DOHH2 (cell line): ENCODE measurements around the gene DENND5B.

Experiments
- H3F3A ChIP-seq: fragments of 200-600 bp; sonication (generic), shearing (Covaris generic); 2 replicates; pipeline ENCODE4 v1.6.0; 2016; ENCODE audit warnings: antibody characterized with exemption, mild to moderate bottlenecking; ENCODE audit not compliant: control insufficient read depth, insufficient read depth
- H3K27ac ChIP-seq: fragments of 200-600 bp; sonication (generic); 2 replicates; pipeline ENCODE4 v1.5.1; 2014; ENCODE audit warnings: low read depth, mild to moderate bottlenecking, low read length, moderate library complexity
- H3K27me3 ChIP-seq: fragments of 200-600 bp; sonication (generic); 2 replicates; pipeline ENCODE4 v1.6.1; 2014; ENCODE audit warnings: mild to moderate bottlenecking, low read length, mixed read lengths; ENCODE audit not compliant: control insufficient read depth
- H3K36me3 ChIP-seq: fragments of 200-600 bp; sonication (generic); 2 replicates; pipeline ENCODE4 v1.6.1; 2014; ENCODE audit warnings: mild to moderate bottlenecking, low read length, moderate library complexity, mixed read lengths; ENCODE audit not compliant: control insufficient read depth
- H3K4me1 ChIP-seq: fragments of 200-600 bp; sonication (generic); 2 replicates; pipeline ENCODE4 v1.6.1; 2014; ENCODE audit warnings: mild to moderate bottlenecking, low read length, mixed read lengths; ENCODE audit not compliant: control insufficient read depth
- H3K4me2 ChIP-seq: fragments of 200-600 bp; sonication (generic); 2 replicates; pipeline ENCODE4 v1.6.0; 2014; ENCODE audit warnings: mild to moderate bottlenecking, low read length, moderate library complexity
- H3K4me3 ChIP-seq: fragments of 200-600 bp; sonication (generic); 2 replicates; pipeline ENCODE4 v1.5.1; 2014; ENCODE audit warnings: mild to moderate bottlenecking, low read length, mixed read lengths
- H3K79me2 ChIP-seq: fragments of 200-600 bp; sonication (generic); 2 replicates; pipeline ENCODE4 v1.6.1; 2014; ENCODE audit warnings: mild to moderate bottlenecking, low read length, mixed read lengths; ENCODE audit not compliant: control insufficient read depth
- H3K9me2 ChIP-seq: fragments of 200-600 bp; sonication (generic); replicated peaks from 2 replicates; pipeline ENCODE4 v1.6.1; 2014; ENCODE audit warnings: mild to moderate bottlenecking, low read length, mixed read lengths; ENCODE audit not compliant: control insufficient read depth
- H3K9me3 ChIP-seq: fragments of 200-600 bp; sonication (generic); 2 replicates; pipeline ENCODE4 v1.6.1; 2014; ENCODE audit warnings: antibody characterized with exemption, low read length, mixed read lengths; ENCODE audit not compliant: control insufficient read depth, insufficient read depth
- H4K20me1 ChIP-seq: fragments of 200-600 bp; sonication (generic); 2 replicates; pipeline ENCODE4 v1.6.0; 2014; ENCODE audit warnings: low read depth, mild to moderate bottlenecking, antibody characterized with exemption, low read length, moderate library complexity; ENCODE audit not compliant: control insufficient read depth, insufficient read depth
- CTCF ChIP-seq: fragments of 200-600 bp; sonication (generic); IDR thresholded peaks from one replicate; pipeline ENCODE4 v1.5.1; 2014; ENCODE audit warnings: antibody characterized with exemption, mild to moderate bottlenecking, low read depth, low read length; ENCODE audit not compliant: poor library complexity, severe bottlenecking
- EZH2phosphoT487 ChIP-seq: fragments of 200-600 bp; sonication (generic); IDR thresholded peaks from 2 replicates; pipeline ENCODE4 v1.6.1; 2017; ENCODE audit warnings: borderline replicate concordance, mild to moderate bottlenecking, antibody characterized with exemption, low read length, moderate library complexity, mixed read lengths

Gene DENND5B

DNA sequence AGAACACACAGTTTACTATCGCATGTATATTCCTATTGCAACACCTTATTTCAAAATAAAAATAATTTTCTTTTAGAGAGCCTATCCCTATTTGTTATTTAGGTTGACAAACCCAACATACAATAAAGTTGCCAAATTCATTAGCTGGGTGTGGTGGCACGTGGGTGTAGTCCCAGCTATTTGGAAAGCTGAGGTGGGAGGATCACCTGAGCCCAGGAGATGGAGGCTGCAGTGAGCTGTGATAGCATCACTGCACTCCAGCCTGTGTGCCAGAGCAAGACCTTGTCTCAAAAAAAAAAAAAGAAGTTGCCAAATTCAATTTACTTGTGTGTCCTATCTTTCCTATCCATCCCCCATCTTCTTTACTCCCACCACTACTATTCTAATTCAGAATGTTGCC, 23.9 kb downstream of the DENND5B start:
- Histone ChIP-seq H3K9me2 (no peaks in the 10 kb centered on the region), H3K79me2 (peaks cover 66% of the 10 kb centered on the region)
- TF ChIP-seq CTCF (no peak), EZH2phosphoT487 (no peak)

DNA sequence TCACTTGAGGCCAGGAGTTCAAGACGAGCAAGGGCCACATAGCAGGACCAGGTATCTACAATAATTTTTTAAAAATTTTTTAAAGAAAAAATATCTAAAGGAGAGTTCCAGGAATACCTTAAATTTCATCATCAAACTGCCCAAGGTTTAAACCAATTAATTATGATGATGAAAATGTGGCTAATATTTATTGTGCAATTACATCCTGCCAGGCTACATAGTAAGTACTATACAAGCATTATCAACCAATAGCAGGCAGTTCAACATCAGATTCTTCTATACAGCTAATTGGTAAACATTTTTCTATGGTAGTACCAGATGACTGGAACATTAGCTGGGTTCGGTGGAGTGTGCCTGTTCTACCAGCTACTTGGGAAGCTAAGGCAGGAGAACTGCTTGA, 24.4 kb downstream of the DENND5B start:
- Histone ChIP-seq H3F3A (no peaks in the 10 kb centered on the region), H3K9me2 (no peaks in the 10 kb centered on the region), H4K20me1 (no peaks in the 10 kb centered on the region), H3K9me3 (no peaks in the 10 kb centered on the region), H3K27ac (no peak overlapping the region), H3K4me3 (no peak overlapping the region), H3K36me3 (no peaks in the 10 kb centered on the region), H3K79me2 (peaks cover 67% of the 10 kb centered on the region), H3K4me2 (no peak overlapping the region), H3K27me3 (no peaks in the 10 kb centered on the region), H3K4me1 (peaks cover 29% of the 10 kb centered on the region)
- no peak for TF ChIP-seq CTCF
- no peak for TF ChIP-seq EZH2phosphoT487

More for the DNA sequence above, 23.9 kb downstream of the DENND5B start:
- H3K4me3 ChIP-seq = no peak overlapping the region
- no peak overlapping the region for H3K27ac ChIP-seq
- H3K36me3 ChIP-seq = no peaks in the 10 kb centered on the region
- no peaks in the 10 kb centered on the region for H3K27me3 ChIP-seq
- H3K9me3 ChIP-seq = no peaks in the 10 kb centered on the region
- H3K4me1 ChIP-seq = peaks cover 29% of the 10 kb centered on the region
- no peak overlapping the region for H3K4me2 ChIP-seq
- H3F3A ChIP-seq = no peaks in the 10 kb centered on the region
- no peaks in the 10 kb centered on the region for H4K20me1 ChIP-seq

DNA sequence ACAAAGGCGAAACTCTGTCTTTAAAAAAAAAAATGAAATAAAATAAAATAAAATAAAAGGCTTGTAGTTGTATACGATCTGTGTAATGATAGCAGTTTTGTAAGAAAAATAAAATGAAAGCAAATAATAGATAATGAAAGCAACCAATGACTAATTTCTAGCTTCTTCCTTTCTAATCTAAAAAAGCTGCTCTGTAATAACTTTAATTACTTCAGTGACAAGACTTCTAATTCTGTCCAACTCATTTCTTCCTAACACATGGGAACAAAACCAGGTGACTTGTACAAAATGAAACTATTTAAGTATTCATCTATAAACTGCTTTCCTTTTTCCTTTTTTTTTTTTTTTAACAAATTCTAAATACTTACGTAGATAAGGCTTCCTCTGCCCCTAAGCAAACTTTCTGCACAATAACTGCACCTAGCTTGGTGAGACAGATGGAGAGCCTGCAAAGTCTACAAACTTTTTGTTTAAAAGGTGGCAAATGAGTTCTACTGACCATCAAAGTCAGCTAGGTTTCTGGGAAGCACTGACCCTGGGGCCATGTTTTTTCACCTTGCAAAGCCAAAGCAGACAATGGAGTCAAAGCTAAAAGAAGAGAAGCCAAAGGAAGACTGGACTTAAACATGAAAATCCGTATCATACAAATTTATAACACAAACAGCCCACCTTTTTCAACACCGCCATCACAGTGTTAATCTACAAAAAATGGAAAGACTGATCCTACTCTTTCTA, 28.2 kb downstream of the DENND5B start:
- H3K4me3 ChIP-seq = no peak overlapping the region
- H3K9me3 ChIP-seq = no peaks in the 10 kb centered on the region
- H3K36me3 ChIP-seq = no peaks in the 10 kb centered on the region
- no peak overlapping the region for H3K27ac ChIP-seq
- no peaks in the 10 kb centered on the region for H4K20me1 ChIP-seq
- H3K9me2 ChIP-seq = no peaks in the 10 kb centered on the region
- H3K27me3 ChIP-seq = no peaks in the 10 kb centered on the region
- no peak for TF ChIP-seq CTCF
- no peak for TF ChIP-seq EZH2phosphoT487
- peaks cover 78% of the 10 kb centered on the region for H3K79me2 ChIP-seq
- no peak overlapping the region for H3K4me2 ChIP-seq
- no peaks in the 10 kb centered on the region for H3F3A ChIP-seq
- H3K4me1 ChIP-seq = peaks cover 11% of the 10 kb centered on the region
